Mucosa of rectum (tissue), 2 donors: ENCODE results near the gene CDH13.

Experiments
- H3K27ac ChIP-seq, 2 donors: one replicate each; pipeline ENCODE4 v1.7.0; 2013; ENCODE audit warnings: inconsistent platforms in 2 of 2, low read depth in 2 of 2, low read length in 2 of 2
- H3K27me3 ChIP-seq, 2 donors: one replicate each; pipeline ENCODE4 v1.7.0; 2013; ENCODE audit warnings: low read length in 2 of 2; ENCODE audit not compliant: control insufficient read depth in 2 of 2, insufficient read depth in 2 of 2
- H3K36me3 ChIP-seq, 2 donors: one replicate each; pipeline ENCODE4 v1.7.0; 2013; ENCODE audit warnings: low read length in 2 of 2; ENCODE audit not compliant: control insufficient read depth in 2 of 2, insufficient read depth in 2 of 2
- H3K4me1 ChIP-seq, 2 donors: one replicate each; pipeline ENCODE4 v1.7.0; 2013; ENCODE audit warnings: low read length in 2 of 2, mild to moderate bottlenecking in 1 of 2; ENCODE audit not compliant: control insufficient read depth in 2 of 2, insufficient read depth in 2 of 2
- H3K4me3 ChIP-seq, 2 donors: one replicate each; pipeline ENCODE4 v1.7.0; 2013; ENCODE audit warnings: low read length in 2 of 2
- H3K9ac ChIP-seq, 2 donors: one replicate each; pipeline ENCODE4 v1.7.0; 2013; ENCODE audit warnings: low read length in 2 of 2, low read depth in 1 of 2, mild to moderate bottlenecking in 1 of 2
- H3K9me3 ChIP-seq, 2 donors: one replicate each; pipeline ENCODE4 v1.7.0; 2013; ENCODE audit warnings: low read length in 2 of 2; ENCODE audit not compliant: control insufficient read depth in 2 of 2
- donor health status: healthy.
- donor health status: Normal muscosa, but diverticular disease.

Gene CDH13

GRCh38 chr16:83615953-83616350, 989.2 kb downstream of the CDH13 start:
- no peaks in the 10 kb centered on the region for H3K36me3 ChIP-seq
- no peaks in the 10 kb centered on the region for H3K9me3 ChIP-seq
- no peak overlapping the region for H3K27ac ChIP-seq
- no peak overlapping the region for H3K4me3 ChIP-seq
- no peak overlapping the region for H3K9ac ChIP-seq
- H3K27me3 ChIP-seq, result no peaks in the 10 kb centered on the region
- H3K4me1 ChIP-seq, result no peaks in the 10 kb centered on the region

- H3K4me1 ChIP-seq, result no peaks in the 10 kb centered on the region
- H3K4me3 ChIP-seq, result no peak overlapping the region
- no peak overlapping the region for H3K9ac ChIP-seq
- H3K27ac ChIP-seq, result no peak overlapping the region
- no peaks in the 10 kb centered on the region for H3K36me3 ChIP-seq
- no peaks in the 10 kb centered on the region for H3K27me3 ChIP-seq
- no peaks in the 10 kb centered on the region for H3K9me3 ChIP-seq
These were observed 992.8 kb downstream of the CDH13 start for GRCh38 chr16:83619381-83620150.

GRCh38 chr16:83622010-83622409, 995.2 kb downstream of the CDH13 start:
- Histone ChIP-seq H3K36me3 (no peaks in the 10 kb centered on the region), H3K9me3 (no peaks in the 10 kb centered on the region), H3K27me3 (no peaks in the 10 kb centered on the region), H3K27ac (no peak overlapping the region), H3K4me1 (no peaks in the 10 kb centered on the region), H3K9ac (no peak overlapping the region), H3K4me3 (no peak overlapping the region)

GRCh38 chr16:83623091-83623730, 996.4 kb downstream of the CDH13 start:
- Histone ChIP-seq H3K36me3 (no peaks in the 10 kb centered on the region), H3K9ac (no peak overlapping the region), H3K27me3 (no peaks in the 10 kb centered on the region), H3K4me3 (no peak overlapping the region), H3K9me3 (no peaks in the 10 kb centered on the region), H3K27ac (no peak overlapping the region), H3K4me1 (no peaks in the 10 kb centered on the region)

GRCh38 chr16:83623892-83624291, 997.1 kb downstream of the CDH13 start:
- Histone ChIP-seq H3K27me3 (no peaks in the 10 kb centered on the region), H3K27ac (no peak overlapping the region), H3K4me3 (no peak overlapping the region), H3K36me3 (no peaks in the 10 kb centered on the region), H3K9me3 (no peaks in the 10 kb centered on the region), H3K4me1 (no peaks in the 10 kb centered on the region), H3K9ac (no peak overlapping the region)

GRCh38 chr16:83624429-83625120, 997.8 kb downstream of the CDH13 start:
- no peaks in the 10 kb centered on the region for H3K4me1 ChIP-seq
- H3K4me3 ChIP-seq, result no peak overlapping the region
- no peaks in the 10 kb centered on the region for H3K36me3 ChIP-seq
- no peaks in the 10 kb centered on the region for H3K27me3 ChIP-seq
- no peak overlapping the region for H3K27ac ChIP-seq
- no peaks in the 10 kb centered on the region for H3K9me3 ChIP-seq
- no peak overlapping the region for H3K9ac ChIP-seq

- Histone ChIP-seq H3K9me3 (no peaks in the 10 kb centered on the region), H3K27me3 (no peaks in the 10 kb centered on the region), H3K4me1 (no peaks in the 10 kb centered on the region), H3K36me3 (no peaks in the 10 kb centered on the region), H3K9ac (no peak overlapping the region), H3K27ac (no peak overlapping the region), H3K4me3 (no peak overlapping the region)
These were observed 999.4 kb downstream of the CDH13 start for GRCh38 chr16:83626204-83626603.

GRCh38 chr16:83626676-83627075, 999.9 kb downstream of the CDH13 start:
- H3K4me1 ChIP-seq, result no peaks in the 10 kb centered on the region
- H3K9me3 ChIP-seq, result no peaks in the 10 kb centered on the region
- no peaks in the 10 kb centered on the region for H3K27me3 ChIP-seq
- no peak overlapping the region for H3K4me3 ChIP-seq
- no peak overlapping the region for H3K9ac ChIP-seq
- no peak overlapping the region for H3K27ac ChIP-seq
- H3K36me3 ChIP-seq, result no peaks in the 10 kb centered on the region

GRCh38 chr16:83627996-83628395, 1001.2 kb downstream of the CDH13 start:
- no peak overlapping the region for H3K27ac ChIP-seq
- no peak overlapping the region for H3K4me3 ChIP-seq
- no peaks in the 10 kb centered on the region for H3K27me3 ChIP-seq
- H3K4me1 ChIP-seq, result no peaks in the 10 kb centered on the region
- no peaks in the 10 kb centered on the region for H3K36me3 ChIP-seq
- no peak overlapping the region for H3K9ac ChIP-seq
- no peaks in the 10 kb centered on the region for H3K9me3 ChIP-seq

- H3K27ac ChIP-seq, result no peak overlapping the region
These were observed 1002.7 kb downstream of the CDH13 start for GRCh38 chr16:83629426-83629825.

More at GRCh38 chr16:83629426-83629825, 1002.7 kb downstream of the CDH13 start:
- H3K36me3 ChIP-seq, result no peaks in the 10 kb centered on the region
- no peaks in the 10 kb centered on the region for H3K4me1 ChIP-seq
- no peaks in the 10 kb centered on the region for H3K9me3 ChIP-seq
- H3K27me3 ChIP-seq, result no peaks in the 10 kb centered on the region
- no peak overlapping the region for H3K9ac ChIP-seq
- H3K4me3 ChIP-seq, result no peak overlapping the region
